ENCODE measurements around the gene OSBPL7.

DNA sequence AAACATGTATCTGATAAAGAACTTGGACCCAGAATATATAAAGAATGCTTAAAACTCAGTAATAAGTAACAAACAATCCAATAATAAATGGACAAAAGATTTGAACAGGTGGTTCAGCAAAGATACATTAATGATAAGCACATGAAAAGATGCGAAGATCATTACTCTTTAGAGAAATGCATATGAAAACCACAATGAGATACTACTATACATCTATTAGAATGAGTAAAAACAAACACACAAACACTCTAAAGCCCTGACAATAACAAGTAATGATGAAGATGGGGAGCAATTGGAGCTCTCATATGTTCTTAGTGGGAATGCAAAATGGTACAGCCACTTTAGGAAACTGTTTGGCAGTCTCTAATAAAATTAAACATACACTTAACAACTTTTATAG lies 29.1 kb downstream of the OSBPL7 start:
- TF ChIP-seq FOXP2 (optimal IDR thresholded peaks at IDR 0.05; ENCODE audit: borderline replicate concordance, extremely low read depth, extremely low read length, insufficient read depth) (no peak), POLR2AphosphoS5 (IDR thresholded peaks at IDR 0.05; ENCODE audit: low read depth, low read length) (no peak), SIN3A (IDR thresholded peaks at IDR 0.05; ENCODE audit: borderline replicate concordance, insufficient read depth, low read length) (no peak), TAF1 (IDR thresholded peaks at IDR 0.05; ENCODE audit: borderline replicate concordance, insufficient read depth, low read length) (no peak)
